KMS-11 (cell line): Measurements from ENCODE around the gene BEAN1.

ENCODE experiments used
- H2AFZ ChIP-seq: fragments of 200-600 bp; sonication (generic); 2 replicates; pipeline ENCODE4 v1.6.1; 2016; ENCODE audit warnings: antibody characterized with exemption, mixed run types, low read depth
- H3K27ac ChIP-seq: fragments of 200-600 bp; sonication (generic); 2 replicates; pipeline ENCODE4 v1.6.1; 2016; ENCODE audit warnings: mild to moderate bottlenecking, mixed run types
- H3K27me3 ChIP-seq: fragments of 200-600 bp; sonication (generic); 2 replicates; pipeline ENCODE4 v1.6.1; 2017; ENCODE audit warnings: mild to moderate bottlenecking, low read depth, mixed run types, moderate library complexity; ENCODE audit not compliant: insufficient read depth
- H3K36me3 ChIP-seq: fragments of 200-600 bp; sonication (generic); 2 replicates; pipeline ENCODE4 v1.6.1; 2017; ENCODE audit warnings: mild to moderate bottlenecking, mixed run types; ENCODE audit not compliant: insufficient read depth
- H3K4me1 ChIP-seq: fragments of 200-600 bp; sonication (generic); 2 replicates; pipeline ENCODE4 v1.6.1; 2016; ENCODE audit warnings: mild to moderate bottlenecking, low read depth, mixed run types; ENCODE audit not compliant: poor library complexity, severe bottlenecking
- H3K4me2 ChIP-seq: fragments of 200-600 bp; sonication (generic); 2 replicates; pipeline ENCODE4 v1.7.0; 2016; ENCODE audit warnings: mild to moderate bottlenecking, mixed run types
- H3K4me3 ChIP-seq: fragments of 200-600 bp; sonication (generic); IDR thresholded peaks from 2 replicates; pipeline ENCODE4 v1.6.1; 2017; ENCODE audit warnings: low read depth, low read length, mixed read lengths; ENCODE audit not compliant: insufficient read depth
- H3K79me2 ChIP-seq: fragments of 200-600 bp; sonication (generic); 2 replicates; pipeline ENCODE4 v1.6.1; 2016; ENCODE audit warnings: low read depth, mixed run types; ENCODE audit not compliant: insufficient read depth
- H3K9ac ChIP-seq: fragments of 200-600 bp; sonication (generic); 2 replicates; pipeline ENCODE4 v1.6.1; 2016; ENCODE audit warnings: mild to moderate bottlenecking, mixed run types
- H4K20me1 ChIP-seq: fragments of 200-600 bp; sonication (generic); 2 replicates; pipeline ENCODE4 v1.6.1; 2016; ENCODE audit warnings: mild to moderate bottlenecking, mixed run types; ENCODE audit not compliant: insufficient read depth
- TF ChIP-seq, protein P1 (sequence below): fragments of 200-600 bp; sonication (generic); conservative IDR thresholded peaks from 2 replicates; pipeline ENCODE4 v1.6.1; 2017; ENCODE audit warnings: low read depth, mild to moderate bottlenecking, antibody characterized with exemption, low read length, moderate library complexity, mixed read lengths

The BEAN1 gene

DNA sequence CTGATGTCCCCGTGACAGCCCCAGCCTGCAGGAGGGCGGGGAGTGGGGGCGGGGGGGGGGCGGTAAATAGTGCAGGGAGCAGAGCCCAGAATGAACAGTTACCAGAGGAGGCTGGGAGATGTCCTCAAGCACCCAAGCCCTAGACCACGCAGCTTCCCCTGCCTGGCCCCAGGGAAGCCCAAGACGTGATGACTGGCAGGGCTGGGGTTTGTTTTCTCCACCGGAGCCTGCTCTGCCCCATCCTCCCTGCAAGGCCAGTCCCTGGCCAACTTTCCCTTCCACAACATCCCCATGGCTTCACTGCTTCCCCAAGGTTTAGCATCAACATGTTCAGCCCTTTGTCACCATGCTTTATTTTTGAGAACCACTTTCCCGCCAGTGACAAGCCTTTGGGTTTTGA, 1.4 kb upstream of the BEAN1 start:
- Histone ChIP-seq H3K4me2 (no peak overlapping the region), H3K79me2 (no peaks in the 10 kb centered on the region), H3K27me3 (no peaks in the 10 kb centered on the region), H3K9ac (no peak overlapping the region), H4K20me1 (no peaks in the 10 kb centered on the region), H3K4me3 (no peak overlapping the region), H3K4me1 (no peaks in the 10 kb centered on the region), H3K27ac (no peak overlapping the region), H3K36me3 (no peaks in the 10 kb centered on the region), H2AFZ (no peak overlapping the region)
- TF ChIP-seq, protein P1, sequence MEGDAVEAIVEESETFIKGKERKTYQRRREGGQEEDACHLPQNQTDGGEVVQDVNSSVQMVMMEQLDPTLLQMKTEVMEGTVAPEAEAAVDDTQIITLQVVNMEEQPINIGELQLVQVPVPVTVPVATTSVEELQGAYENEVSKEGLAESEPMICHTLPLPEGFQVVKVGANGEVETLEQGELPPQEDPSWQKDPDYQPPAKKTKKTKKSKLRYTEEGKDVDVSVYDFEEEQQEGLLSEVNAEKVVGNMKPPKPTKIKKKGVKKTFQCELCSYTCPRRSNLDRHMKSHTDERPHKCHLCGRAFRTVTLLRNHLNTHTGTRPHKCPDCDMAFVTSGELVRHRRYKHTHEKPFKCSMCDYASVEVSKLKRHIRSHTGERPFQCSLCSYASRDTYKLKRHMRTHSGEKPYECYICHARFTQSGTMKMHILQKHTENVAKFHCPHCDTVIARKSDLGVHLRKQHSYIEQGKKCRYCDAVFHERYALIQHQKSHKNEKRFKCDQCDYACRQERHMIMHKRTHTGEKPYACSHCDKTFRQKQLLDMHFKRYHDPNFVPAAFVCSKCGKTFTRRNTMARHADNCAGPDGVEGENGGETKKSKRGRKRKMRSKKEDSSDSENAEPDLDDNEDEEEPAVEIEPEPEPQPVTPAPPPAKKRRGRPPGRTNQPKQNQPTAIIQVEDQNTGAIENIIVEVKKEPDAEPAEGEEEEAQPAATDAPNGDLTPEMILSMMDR = no peak

DNA sequence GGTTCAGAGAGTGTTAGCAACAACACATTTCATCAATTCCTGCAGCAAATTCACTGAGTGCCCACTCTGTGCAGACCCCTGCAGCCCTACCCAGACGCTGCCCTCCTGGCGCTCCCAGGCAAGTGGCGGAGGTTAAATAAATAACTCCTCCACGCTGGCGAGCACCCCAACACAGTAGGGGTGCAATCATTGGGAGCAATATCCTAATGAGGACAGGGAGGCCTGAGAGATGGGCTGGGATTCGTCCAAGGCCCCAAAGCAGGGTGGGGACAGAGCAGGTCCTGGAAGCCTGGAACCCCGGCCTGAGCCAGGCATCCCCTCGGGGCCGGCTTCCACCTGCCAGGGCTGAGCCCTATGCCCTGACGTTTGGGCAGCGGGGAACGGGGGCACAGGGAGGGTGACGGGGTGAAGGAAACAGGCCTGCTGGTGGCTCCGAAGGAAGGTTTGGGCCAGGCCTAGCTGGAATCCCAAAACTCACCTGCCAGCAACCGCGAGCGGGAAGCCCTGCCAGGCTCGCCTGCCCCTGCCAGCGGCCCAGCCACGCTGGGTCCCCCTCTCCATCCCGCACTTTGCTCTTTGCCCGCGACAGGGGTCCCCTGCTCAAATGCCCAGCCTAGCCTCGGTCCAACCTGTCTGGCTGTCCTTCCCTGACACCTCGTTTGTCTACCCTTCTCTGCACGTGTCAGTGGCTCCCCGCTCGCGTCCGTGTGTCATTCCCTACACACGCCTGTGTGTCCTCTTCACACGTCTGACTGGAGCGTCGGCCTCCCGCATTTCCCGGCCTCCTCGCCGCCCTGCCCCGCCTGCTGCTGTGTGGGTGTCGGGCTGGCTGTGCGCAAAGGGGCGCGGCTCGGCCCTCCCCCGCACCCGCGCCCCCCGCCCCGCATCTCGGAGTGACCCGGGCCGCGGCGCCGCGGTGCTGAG, 721 bp upstream of the BEAN1 start:
- Histone ChIP-seq H3K4me2 (no peak overlapping the region), H4K20me1 (no peaks in the 10 kb centered on the region), H3K4me3 (no peak overlapping the region), H3K27me3 (no peaks in the 10 kb centered on the region), H2AFZ (no peak overlapping the region), H3K9ac (no peak overlapping the region), H3K27ac (no peak overlapping the region), H3K4me1 (no peaks in the 10 kb centered on the region), H3K36me3 (no peaks in the 10 kb centered on the region), H3K79me2 (no peaks in the 10 kb centered on the region)
- TF ChIP-seq, protein P1 = no peak

DNA sequence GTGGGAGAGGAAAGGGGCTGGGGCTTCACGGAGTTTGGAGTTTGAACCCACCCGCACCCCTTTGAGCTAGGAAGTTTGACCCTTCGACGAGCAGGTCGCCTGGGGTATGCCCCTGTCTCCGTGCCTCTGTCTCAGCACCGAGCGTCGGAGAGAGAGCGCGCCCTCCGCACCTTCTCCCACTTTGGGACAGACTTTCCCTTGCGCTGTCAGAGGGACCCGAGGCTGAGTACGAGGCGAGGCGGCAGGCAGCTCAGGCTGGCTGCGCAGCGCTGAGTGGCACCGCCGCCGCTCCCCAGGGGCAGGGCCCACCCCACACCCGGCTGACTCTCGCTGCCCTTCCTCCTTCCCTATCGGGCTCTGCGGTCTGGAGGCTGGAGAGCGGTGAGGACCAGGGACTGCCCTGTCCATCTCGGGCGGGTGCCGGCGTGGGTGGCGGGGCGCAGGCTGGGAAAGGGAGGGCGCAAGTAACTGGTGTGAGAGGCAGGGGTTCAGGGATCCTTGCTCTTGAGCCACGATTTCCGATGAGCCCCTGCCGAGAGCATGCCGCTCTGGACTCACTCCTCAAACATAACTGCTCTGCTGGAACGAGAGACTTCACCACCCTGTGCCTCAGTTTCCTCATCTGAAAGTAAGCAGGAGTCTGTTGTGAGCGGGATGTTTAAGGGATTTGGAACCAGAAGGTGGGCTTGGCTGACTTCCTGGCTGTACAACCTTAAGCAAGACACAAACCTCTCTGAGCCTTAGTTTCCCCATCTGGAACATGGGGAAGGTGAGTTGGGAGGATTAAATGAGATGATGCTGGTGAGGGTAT, 981 bp downstream of the BEAN1 start:
- Histone ChIP-seq H3K4me2 (no peak overlapping the region), H3K9ac (no peak overlapping the region), H3K79me2 (no peaks in the 10 kb centered on the region), H3K4me1 (no peaks in the 10 kb centered on the region), H2AFZ (no peak overlapping the region), H3K27ac (no peak overlapping the region), H3K27me3 (no peaks in the 10 kb centered on the region), H3K36me3 (no peaks in the 10 kb centered on the region), H3K4me3 (no peak overlapping the region), H4K20me1 (no peaks in the 10 kb centered on the region)
- TF ChIP-seq, protein P1 = no peak

DNA sequence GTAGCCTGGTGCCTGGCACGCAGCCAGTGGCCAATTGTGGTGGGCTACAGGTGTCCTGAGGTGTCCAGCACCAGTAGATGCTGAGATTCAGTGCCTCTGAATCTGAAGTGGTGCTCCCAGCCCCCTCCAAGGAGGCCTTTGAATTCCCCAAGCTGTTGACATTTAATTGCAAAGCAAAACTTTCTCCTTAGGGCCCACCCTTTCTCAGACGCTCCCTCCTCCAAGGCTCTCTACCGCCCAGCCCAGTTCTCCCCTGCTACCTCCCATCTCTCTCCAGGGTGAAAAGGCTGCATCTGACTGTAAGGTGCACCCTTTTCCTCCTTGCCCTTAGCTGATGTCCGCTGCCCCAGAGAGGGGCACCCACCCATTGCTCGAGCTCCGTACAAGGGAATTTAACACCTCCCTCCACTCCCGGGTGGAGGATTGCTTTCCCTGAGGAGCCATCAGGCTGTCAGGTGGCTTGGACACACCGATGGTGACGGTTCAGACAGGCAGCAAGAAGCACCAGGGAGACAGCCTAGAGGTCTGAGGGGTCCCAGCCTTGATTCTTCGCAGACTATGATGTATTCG, 1.7 kb downstream of the BEAN1 start:
- H3K4me1 ChIP-seq = no peaks in the 10 kb centered on the region
- H3K79me2 ChIP-seq = no peaks in the 10 kb centered on the region
- no peaks in the 10 kb centered on the region for H3K27me3 ChIP-seq
- no peaks in the 10 kb centered on the region for H3K36me3 ChIP-seq
- H2AFZ ChIP-seq = no peak overlapping the region
- no peak overlapping the region for H3K9ac ChIP-seq
- H4K20me1 ChIP-seq = no peaks in the 10 kb centered on the region
- H3K27ac ChIP-seq = no peak overlapping the region
- H3K4me2 ChIP-seq = no peak overlapping the region
- H3K4me3 ChIP-seq = no peak overlapping the region
- TF ChIP-seq, protein P1 = no peak
